NCI-H226 (cell line): ENCODE results near the gene TPRX2.
"Not testable (repeated sequence)": the region's sequence is repeated elsewhere in the genome, so short reads cannot be mapped to it uniquely, and the experiment has no call there.

Experiments
- DNase-seq: peaks from one replicate; pipeline ENCODE4 v3.0.0-alpha.2; 2015

Gene TPRX2

GRCh38 chr19:47863514-47863936 lies 4.5 kb downstream of the TPRX2 start:
- peak; percentile 45 for DNase-seq

- DNase-seq, result no peak
Observed at GRCh38 chr19:47865166-47865565, 6.1 kb downstream of the TPRX2 start.

- no peak for DNase-seq
Observed at GRCh38 chr19:47878906-47879305, 19.9 kb downstream of the TPRX2 start.

GRCh38 chr19:47879385-47879784 lies 20.4 kb downstream of the TPRX2 start:
- DNase-seq, result not testable (repeated sequence)

GRCh38 chr19:47881757-47882156 lies 22.7 kb downstream of the TPRX2 start:
- no peak for DNase-seq

- DNase-seq, result no peak
Observed at GRCh38 chr19:47882890-47883289, 23.9 kb downstream of the TPRX2 start.

GRCh38 chr19:47885067-47885463 lies 26.0 kb downstream of the TPRX2 start:
- DNase-seq, result no peak

- no peak for DNase-seq
Observed at GRCh38 chr19:47886010-47886559, 27.1 kb downstream of the TPRX2 start, which contains the start of gene SULT2A1. Gene SULT2A1, minus strand, starts transcription at chr19:47886315. Its CDS starts 58 bp downstream, at chr19:47886257.

GRCh38 chr19:47890865-47891621 lies 32.0 kb downstream of the TPRX2 start:
- DNase-seq, result no peak

- DNase-seq, result no peak
Observed at GRCh38 chr19:47891622-47891922, 32.5 kb downstream of the TPRX2 start.

- DNase-seq, result peak; percentile 45
Observed at GRCh38 chr19:47891923-47892666, 33.1 kb downstream of the TPRX2 start.

GRCh38 chr19:47895165-47895782 lies 36.2 kb downstream of the TPRX2 start:
- DNase-seq, result no peak

- no peak for DNase-seq
Observed at GRCh38 chr19:47896019-47896418, 37.0 kb downstream of the TPRX2 start.

- no peak for DNase-seq
Observed at GRCh38 chr19:47896773-47897172, 37.7 kb downstream of the TPRX2 start.

- no peak for DNase-seq
Observed at GRCh38 chr19:47897861-47898260, 38.8 kb downstream of the TPRX2 start.

GRCh38 chr19:47899335-47899734 lies 40.3 kb downstream of the TPRX2 start:
- no peak for DNase-seq

GRCh38 chr19:47901370-47901769 lies 42.3 kb downstream of the TPRX2 start:
- no peak for DNase-seq

- DNase-seq, result not testable (repeated sequence)
Observed at GRCh38 chr19:47909350-47909749, 50.3 kb downstream of the TPRX2 start.

GRCh38 chr19:47910191-47910590 lies 51.2 kb downstream of the TPRX2 start:
- not testable (repeated sequence) for DNase-seq
